NCI-H460 (cell line): Measurements from ENCODE around the gene C7orf57. TPM values are rescaled to one million over a fixed set of nuclear protein-coding genes. Genes with fewer than 3 reads are reported as not detected.

Experiments used
- DNase-seq: peaks from one replicate; pipeline ENCODE4 v3.0.0-alpha.2; 2016; ENCODE audit warnings: low read depth; ENCODE audit errors: extremely low read depth
- total RNA-seq: library from RNA; depleted of rRNA; stranded (reverse); fragments of >200 nt; shearing (Covaris generic); gene quantifications from 2 replicates; pipeline ENCODE4 v1.2.3, GENCODE V29; 2014; rRNA removed

Gene C7orf57
- total RNA-seq, 1 experiment from 2014 or later, result not detected

- DNase-seq, result no peak
Measured at GRCh38 chr7:48106906-48107659, 71.7 kb downstream of the C7orf57 start.

GRCh38 chr7:48107926-48108472 is 72.7 kb downstream of the C7orf57 start:
- DNase-seq, result no peak

GRCh38 chr7:48108959-48109847 is 73.9 kb downstream of the C7orf57 start:
- no peak for DNase-seq

GRCh38 chr7:48109848-48110663 is 74.7 kb downstream of the C7orf57 start:
- DNase-seq, result peak; percentile 68

- DNase-seq, result no peak
Measured at GRCh38 chr7:48110868-48111267, 75.5 kb downstream of the C7orf57 start.

Other genes with a start within 250 kb of the C7orf57 start
- 0.05 TPM in 1 of 2 replicates, not detected in the other for gene PKD1L1, start 87.1 kb upstream of the C7orf57 start, total RNA-seq
- 22.1 and 28.2 TPM in 2 replicates for gene HUS1, start 55.9 kb upstream of the C7orf57 start, total RNA-seq
- not detected in 2 replicates for gene SUN3, start 6.4 kb upstream of the C7orf57 start, total RNA-seq
- gene UPP1, start 53.7 kb downstream of the C7orf57 start, total RNA-seq, result 97.2 and 106 TPM in 2 replicates
- 0.03 TPM in 1 of 2 replicates, not detected in the other for gene ABCA13, start 135.9 kb downstream of the C7orf57 start, total RNA-seq